K562 (cell line): Measurements from ENCODE around the gene RAB6A. TPM values are rescaled to one million over a fixed set of nuclear protein-coding genes. Genes with fewer than 3 reads are reported as not detected.

Experiments used
- ATF7 ChIP-seq: fragments of 450-650 bp; IDR thresholded peaks from 2 replicates; pipeline ENCODE4 v1.7.1; 2014; ENCODE audit warnings: mild to moderate bottlenecking, moderate library complexity
- CBX1 ChIP-seq: sonication (generic); IDR thresholded peaks from 2 replicates; pipeline ENCODE4 v1.6.1; 2016; ENCODE audit warnings: antibody characterized with exemption, low read depth, mild to moderate bottlenecking
- CREB5 ChIP-seq: fragments of 250-450 bp; sonication (Bioruptor Pico); IDR thresholded peaks from 2 replicates; pipeline ENCODE4 v1.5.0; 2020; ENCODE audit warnings: mild to moderate bottlenecking
- PHF21A ChIP-seq: fragments of 450-650 bp; IDR thresholded peaks from 2 replicates; pipeline ENCODE4 v1.6.1; 2017; ENCODE audit warnings: low read depth, borderline replicate concordance
- PKNOX1 ChIP-seq: fragments of 450-650 bp; IDR thresholded peaks from 2 replicates; pipeline ENCODE4 v1.6.1; 2016
- SNIP1 ChIP-seq: fragments of 450-650 bp; IDR thresholded peaks from 2 replicates; pipeline ENCODE4 v1.7.1; 2017; ENCODE audit warnings: low read depth, mild to moderate bottlenecking
- SOX6 ChIP-seq: fragments of 450-650 bp; IDR thresholded peaks from 2 replicates; pipeline ENCODE4 v1.6.1; 2014; ENCODE audit warnings: mild to moderate bottlenecking
- SP1 ChIP-seq: sonication (generic); formaldehyde crosslinking; IDR thresholded peaks from 2 replicates; pipeline ENCODE4 v1.8.1; 2022; ENCODE audit warnings: mild to moderate bottlenecking, missing genetic modification reagents
- STAT5B ChIP-seq: fragments of 250-450 bp; sonication (Bioruptor Pico); IDR thresholded peaks from 2 replicates; pipeline ENCODE4 v1.8.0; 2021; ENCODE audit warnings: mild to moderate bottlenecking, inconsistent platforms
- TCFL5 ChIP-seq: fragments of 250-450 bp; sonication (Bioruptor Pico); conservative IDR thresholded peaks from 2 replicates; pipeline ENCODE4 v1.6.1; 2021; ENCODE audit warnings: mild to moderate bottlenecking, moderate library complexity, matching md5 sums
- ZBTB9 ChIP-seq: fragments of 450-650 bp; formaldehyde crosslinking; IDR thresholded peaks from 2 replicates; pipeline ENCODE4 v1.4.0; 2020; ENCODE audit warnings: mild to moderate bottlenecking, moderate library complexity
- ZC3H11A ChIP-seq: IDR thresholded peaks from 2 replicates; pipeline ENCODE4 v1.6.1; 2012; ENCODE audit warnings: low read depth, low read length, improper control_type of control experiment
- ZFP91 ChIP-seq: sonication (generic); formaldehyde crosslinking; IDR thresholded peaks from 2 replicates; pipeline ENCODE4 v1.8.0; 2022; ENCODE audit warnings: mild to moderate bottlenecking, missing genetic modification reagents
- ZFX ChIP-seq: sonication (generic); formaldehyde crosslinking; IDR thresholded peaks from 2 replicates; pipeline ENCODE4 v1.8.0; 2022; ENCODE audit warnings: mild to moderate bottlenecking, missing genetic modification reagents, moderate library complexity
- ZNF121 ChIP-seq: sonication (generic); formaldehyde crosslinking; conservative IDR thresholded peaks from 2 replicates; pipeline ENCODE4 v1.8.0; 2022; ENCODE audit warnings: missing genetic modification reagents
- ZNF24 ChIP-seq: fragments of 450-650 bp; IDR thresholded peaks from 2 replicates; pipeline ENCODE4 v1.6.1; 2016
- ZNF75A ChIP-seq: fragments of 450-650 bp; formaldehyde crosslinking; IDR thresholded peaks from 2 replicates; pipeline ENCODE4 v1.4.0; 2020; ENCODE audit warnings: mild to moderate bottlenecking
- polyA plus RNA-seq, 8 experiments: library from polyadenylated mRNA; depleted of rRNA in 4 of 8; stranded (reverse) in 5 of 8; unstranded in 3 of 8; fragments of >200 nt; fragmentation: Nextera tagmentation in 2 of 8; fragmentation: Illumina TruSeq in 1 of 8; extraction: Ambion mirVana in 2 of 8; extraction: Trizol in 1 of 8; gene quantifications; 2 replicates each; pipeline versions ENCODE4 v1.2.1 to v1.2.3, GENCODE V29; 2011 to 2014; ENCODE audit warnings: inconsistent platforms in 1 of 8, missing spikeins in 1 of 8
- total RNA-seq, 7 experiments: library from RNA; depleted of rRNA in 6 of 7; stranded (reverse); fragments of >200 nt in 6 of 7; fragmentation: Illumina TruSeq in 2 of 7; extraction: Trizol in 2 of 7; gene quantifications; 2 replicates each; pipeline versions ENCODE4 v1.2.1 to v1.2.3, GENCODE V29; 2011 to 2021; ENCODE audit warnings: low replicate concordance in 1 of 7
- TF ChIP-seq, protein P1 (sequence below): fragments of 450-650 bp; IDR thresholded peaks from 2 replicates; pipeline ENCODE4 v1.6.1; 2016; ENCODE audit warnings: mild to moderate bottlenecking
- TF ChIP-seq, protein P2 (sequence below): fragments of 200-800 bp; sonication (Bioruptor generic); IDR thresholded peaks from 2 replicates; pipeline ENCODE4 v1.6.1; 2017; ENCODE audit warnings: missing genetic modification characterization, missing compliant biosample characterization

The RAB6A gene
- total and polyA plus RNA-seq, 9 of the 15 experiments (the other 6 are each of a cell fraction or from before 2014, with no cell fraction given) = 14.0 to 95.3 (median 45.4) TPM

DNA sequence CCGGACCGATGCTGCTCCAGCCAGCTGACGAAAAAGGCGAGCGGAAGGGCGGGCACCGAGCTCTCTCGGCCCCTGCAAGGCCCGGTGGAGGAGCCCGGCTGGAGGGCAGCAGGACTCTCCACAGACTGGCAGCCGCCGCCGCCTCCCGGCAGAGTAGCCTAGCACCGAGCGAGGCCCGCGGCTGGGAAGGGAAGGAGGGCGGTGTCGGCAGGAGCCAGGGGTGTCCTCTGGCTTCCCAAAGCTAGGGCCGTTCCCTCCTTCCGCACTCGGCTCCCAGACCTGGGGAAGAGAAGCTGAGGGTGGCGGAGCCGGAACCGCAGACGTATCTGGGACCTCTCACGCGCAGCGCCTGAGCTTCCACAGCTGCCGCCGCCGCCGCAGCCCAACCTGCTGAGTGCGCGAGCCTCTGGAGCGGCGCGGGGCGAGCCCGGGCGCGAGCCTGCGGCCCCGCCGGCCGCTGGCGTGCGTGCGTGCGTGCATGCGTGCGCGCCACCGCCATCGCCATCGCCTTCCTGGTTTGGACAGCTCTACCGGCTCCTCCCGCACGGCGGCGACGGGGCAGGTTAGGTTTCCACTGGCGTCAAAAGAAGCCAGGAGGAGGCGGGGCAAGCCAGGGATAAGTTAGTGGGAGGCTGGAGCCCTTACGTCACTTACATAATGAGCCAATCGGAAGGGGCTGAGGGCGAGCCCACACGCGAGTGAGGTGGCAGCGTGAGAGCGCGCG, at the start of gene RAB6A (continued):
- TF ChIP-seq SOX6 (peak; percentile 60; the same call in 1 of the 2 replicates), PKNOX1 (peak; percentile 82), ZFX (CRISPR knock-in tag) (peak; percentile 81), ZNF24 (peak; percentile 48; the same call in 1 of the 2 replicates), ZFP91 (CRISPR knock-in tag) (0 out of 2 replicates have a peak, but pooled peaks have one; percentile 7), ZNF121 (CRISPR knock-in tag) (no peak; the same call in 1 of the 2 replicates), ZBTB9 (CRISPR knock-in tag) (no peak; the same call in 1 of the 2 replicates), PHF21A (no peak), ZC3H11A (no peak), TCFL5 (CRISPR knock-in tag) (no peak), CBX1 (0 out of 2 replicates have a peak, but pooled peaks have one; percentile 42), STAT5B (CRISPR knock-in tag) (no peak), ZNF75A (CRISPR knock-in tag) (no peak), CREB5 (CRISPR knock-in tag) (no peak), ATF7 (peak; percentile 98), SP1 (CRISPR knock-in tag) (peak; percentile 85), SNIP1 (no peak)
- TF ChIP-seq, protein P1, sequence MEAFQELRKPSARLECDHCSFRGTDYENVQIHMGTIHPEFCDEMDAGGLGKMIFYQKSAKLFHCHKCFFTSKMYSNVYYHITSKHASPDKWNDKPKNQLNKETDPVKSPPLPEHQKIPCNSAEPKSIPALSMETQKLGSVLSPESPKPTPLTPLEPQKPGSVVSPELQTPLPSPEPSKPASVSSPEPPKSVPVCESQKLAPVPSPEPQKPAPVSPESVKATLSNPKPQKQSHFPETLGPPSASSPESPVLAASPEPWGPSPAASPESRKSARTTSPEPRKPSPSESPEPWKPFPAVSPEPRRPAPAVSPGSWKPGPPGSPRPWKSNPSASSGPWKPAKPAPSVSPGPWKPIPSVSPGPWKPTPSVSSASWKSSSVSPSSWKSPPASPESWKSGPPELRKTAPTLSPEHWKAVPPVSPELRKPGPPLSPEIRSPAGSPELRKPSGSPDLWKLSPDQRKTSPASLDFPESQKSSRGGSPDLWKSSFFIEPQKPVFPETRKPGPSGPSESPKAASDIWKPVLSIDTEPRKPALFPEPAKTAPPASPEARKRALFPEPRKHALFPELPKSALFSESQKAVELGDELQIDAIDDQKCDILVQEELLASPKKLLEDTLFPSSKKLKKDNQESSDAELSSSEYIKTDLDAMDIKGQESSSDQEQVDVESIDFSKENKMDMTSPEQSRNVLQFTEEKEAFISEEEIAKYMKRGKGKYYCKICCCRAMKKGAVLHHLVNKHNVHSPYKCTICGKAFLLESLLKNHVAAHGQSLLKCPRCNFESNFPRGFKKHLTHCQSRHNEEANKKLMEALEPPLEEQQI = no peak
- TF ChIP-seq, protein P2, sequence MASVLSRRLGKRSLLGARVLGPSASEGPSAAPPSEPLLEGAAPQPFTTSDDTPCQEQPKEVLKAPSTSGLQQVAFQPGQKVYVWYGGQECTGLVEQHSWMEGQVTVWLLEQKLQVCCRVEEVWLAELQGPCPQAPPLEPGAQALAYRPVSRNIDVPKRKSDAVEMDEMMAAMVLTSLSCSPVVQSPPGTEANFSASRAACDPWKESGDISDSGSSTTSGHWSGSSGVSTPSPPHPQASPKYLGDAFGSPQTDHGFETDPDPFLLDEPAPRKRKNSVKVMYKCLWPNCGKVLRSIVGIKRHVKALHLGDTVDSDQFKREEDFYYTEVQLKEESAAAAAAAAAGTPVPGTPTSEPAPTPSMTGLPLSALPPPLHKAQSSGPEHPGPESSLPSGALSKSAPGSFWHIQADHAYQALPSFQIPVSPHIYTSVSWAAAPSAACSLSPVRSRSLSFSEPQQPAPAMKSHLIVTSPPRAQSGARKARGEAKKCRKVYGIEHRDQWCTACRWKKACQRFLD (CRISPR knock-in tag) = peak; percentile 87; the same call in 1 of the 2 replicates
